HG03095 (cell line): ENCODE measurements around the gene ABLIM3.
"Not testable (repeated sequence)": the region's sequence is repeated elsewhere in the genome, so short reads cannot be mapped to it uniquely, and the experiment has no call there.

Source experiments
- ATAC-seq: cut with Tn5 transposase; IDR thresholded peaks from one replicate; pipeline ENCODE4 v1.9.1; 2021; ENCODE audit warnings: moderate library complexity; ENCODE audit not compliant: unreplicated experiment

Gene ABLIM3

DNA sequence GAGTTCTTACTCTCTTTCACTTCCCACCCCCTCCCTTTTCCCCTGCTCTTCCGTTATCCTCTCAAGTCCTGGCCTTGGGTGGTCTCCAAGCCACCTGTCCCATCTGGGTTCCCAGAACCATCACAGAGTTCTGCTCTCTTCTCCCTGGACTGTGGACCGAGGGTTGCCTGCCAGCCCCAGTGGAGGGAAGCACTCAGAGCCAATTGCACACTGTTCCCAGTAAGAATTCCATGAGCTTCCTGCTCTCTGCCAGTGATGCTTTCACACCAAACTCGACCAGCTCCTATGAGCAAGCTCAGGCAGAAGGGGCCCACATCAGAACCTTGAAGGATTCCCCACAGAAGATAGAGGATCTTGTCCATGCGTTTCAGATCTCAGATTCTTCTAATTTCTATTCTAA, 110.3 kb downstream of the ABLIM3 start:
- no peak for ATAC-seq

- ATAC-seq: no peak
Observed at GRCh38 chr5:149254506-149254905, 113.2 kb downstream of the ABLIM3 start.

- no peak for ATAC-seq
Observed at GRCh38 chr5:149256451-149256850, 115.2 kb downstream of the ABLIM3 start.

DNA sequence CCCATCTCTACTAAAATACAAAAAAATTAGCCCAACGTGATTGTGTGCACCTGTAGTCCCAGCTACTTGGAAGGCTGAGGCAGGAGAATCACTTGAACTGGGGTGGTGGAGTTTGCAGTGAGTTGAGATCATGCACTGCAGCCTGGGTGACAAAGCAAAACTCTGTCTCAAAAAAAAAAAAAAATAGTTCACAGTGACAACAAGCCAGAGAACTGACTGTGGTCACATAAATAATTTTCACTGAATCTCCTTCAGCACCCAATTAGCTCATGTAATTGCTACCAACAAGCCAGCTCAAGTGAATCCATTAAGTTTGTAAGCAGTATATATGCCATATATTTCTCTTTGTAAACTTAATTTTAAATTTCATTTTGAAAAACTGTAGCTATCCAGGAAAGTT, 115.8 kb downstream of the ABLIM3 start:
- ATAC-seq: no peak

DNA sequence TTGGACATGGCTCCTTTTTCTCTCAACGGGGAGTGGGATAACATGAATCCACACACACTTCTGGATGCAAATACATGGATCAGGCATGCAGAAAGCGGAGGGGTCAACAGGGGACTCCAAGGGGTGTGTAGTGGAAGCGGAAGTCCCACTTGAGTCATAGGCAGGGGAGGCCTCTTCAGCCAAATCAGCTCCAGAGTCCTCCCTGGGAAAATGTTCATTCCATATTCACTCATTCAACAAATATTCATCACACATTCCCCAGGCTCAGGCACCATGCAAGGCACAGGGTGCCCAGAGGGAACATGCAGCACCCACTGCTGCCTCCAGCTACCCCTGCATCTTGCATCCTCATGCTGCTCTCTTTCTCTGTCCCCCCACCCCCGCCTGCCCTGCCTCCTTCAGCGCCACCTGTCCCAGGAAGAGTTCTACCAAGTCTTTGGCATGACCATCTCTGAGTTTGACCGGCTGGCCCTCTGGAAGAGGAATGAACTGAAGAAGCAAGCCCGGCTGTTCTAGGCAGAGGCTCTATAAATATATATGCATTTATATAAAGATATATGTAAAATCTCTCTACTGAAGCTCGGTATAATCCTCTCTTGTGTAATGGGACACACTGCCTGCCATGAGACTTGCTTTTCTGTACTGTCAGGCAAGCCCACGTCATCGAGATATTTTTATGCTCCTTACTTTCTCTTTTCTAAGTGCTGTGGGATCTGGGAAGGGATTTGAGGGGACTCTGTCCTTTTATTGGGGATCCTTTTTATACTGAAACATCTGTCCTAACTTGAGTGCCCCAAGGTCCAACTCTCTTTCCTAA, 116.8 kb downstream of the ABLIM3 start:
- ATAC-seq: no peak

- no peak for ATAC-seq
Observed at GRCh38 chr5:149260761-149261160, 119.5 kb downstream of the ABLIM3 start.

GRCh38 chr5:149261246-149261645, 120.0 kb downstream of the ABLIM3 start:
- ATAC-seq: no peak

DNA sequence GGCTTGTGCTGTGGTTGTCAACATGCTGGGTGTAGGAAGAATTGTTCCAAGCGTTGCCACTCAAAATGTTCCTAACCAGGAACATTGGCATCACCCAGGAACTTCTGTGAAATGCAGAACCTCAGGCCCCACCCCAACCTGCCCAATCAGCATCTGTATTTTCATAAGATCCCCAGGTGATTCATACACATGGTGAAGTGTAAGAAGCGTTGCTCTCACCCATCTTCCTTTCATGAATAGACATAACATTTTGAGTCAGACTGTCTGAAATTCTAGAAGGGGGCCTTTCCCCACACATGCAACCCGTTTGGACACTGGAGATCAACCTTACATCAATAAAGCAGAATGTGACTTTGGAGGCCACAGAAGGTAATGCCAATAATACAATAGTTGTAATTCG, 121.0 kb downstream of the ABLIM3 start:
- ATAC-seq: no peak

DNA sequence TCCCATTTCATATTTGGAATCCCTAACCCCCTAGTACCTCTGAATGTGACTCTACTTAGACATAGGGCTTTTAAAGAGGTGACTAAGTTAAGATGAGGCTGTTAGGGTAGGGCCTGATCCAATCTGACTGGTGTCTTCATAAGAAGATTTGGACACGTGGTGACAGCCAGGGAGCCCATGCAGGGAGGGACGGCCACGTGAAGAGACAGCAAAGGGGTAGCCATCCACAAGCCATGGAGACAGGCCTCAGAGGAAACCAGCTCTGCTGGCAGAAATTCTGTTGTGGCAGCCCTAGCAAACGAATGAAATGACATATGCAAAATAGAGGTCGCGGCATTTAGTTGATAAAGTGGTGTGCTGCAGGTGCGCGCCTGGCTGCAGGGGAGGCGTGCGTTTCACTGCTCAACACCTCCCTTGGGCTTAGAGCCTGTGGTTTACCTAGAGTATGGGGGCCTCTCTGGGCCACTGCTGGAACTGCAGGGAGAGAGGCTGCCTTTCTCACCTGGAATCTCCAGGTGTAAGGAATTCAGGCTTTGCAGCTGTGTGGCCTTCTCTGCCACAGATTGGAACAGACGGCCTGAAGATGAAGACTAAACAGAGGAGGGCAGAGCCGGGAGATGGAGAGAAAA, 123.3 kb downstream of the ABLIM3 start:
- peak; percentile 73 for ATAC-seq

DNA sequence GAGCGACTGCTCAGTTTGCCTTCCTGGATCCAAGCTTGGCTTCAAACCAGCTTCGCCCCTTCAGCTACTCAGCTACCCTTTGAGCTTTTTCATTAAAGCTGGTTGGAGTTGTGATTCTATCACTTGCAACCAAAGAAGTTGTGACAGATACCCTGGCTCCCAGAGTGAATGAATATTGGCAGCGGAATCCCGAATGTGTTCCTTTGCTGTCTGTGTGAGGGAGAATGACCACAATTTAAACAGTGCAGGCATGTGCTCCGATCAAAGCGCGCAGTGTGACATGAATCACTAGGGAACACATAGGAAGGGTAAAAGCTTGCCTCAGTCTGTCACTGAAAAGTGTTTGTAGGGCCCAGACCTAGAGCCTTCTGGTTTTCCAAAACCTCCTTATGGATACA, 123.8 kb downstream of the ABLIM3 start:
- no peak for ATAC-seq

DNA sequence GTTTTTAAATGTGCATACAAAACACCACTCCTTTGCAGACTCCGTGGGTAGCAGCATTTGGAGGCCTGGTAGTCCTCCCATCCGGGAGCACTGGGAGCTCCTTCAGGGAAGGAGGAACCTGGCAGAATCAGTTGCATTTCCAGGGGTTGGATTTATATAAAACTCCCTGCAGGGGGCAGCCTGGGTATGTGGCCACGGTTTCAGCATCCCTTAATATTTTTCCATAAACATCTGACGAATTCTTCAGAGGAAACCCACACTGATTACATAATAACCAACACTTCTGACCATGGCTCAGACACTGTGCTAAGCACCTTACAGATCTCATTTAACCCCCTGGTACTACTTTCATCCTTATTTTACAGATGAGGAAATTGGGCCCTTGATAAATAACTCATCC, 124.3 kb downstream of the ABLIM3 start:
- no peak for ATAC-seq

GRCh38 chr5:149267241-149267973, 126.1 kb downstream of the ABLIM3 start:
- no peak for ATAC-seq

- ATAC-seq: no peak
Observed at GRCh38 chr5:149268928-149269557, 127.8 kb downstream of the ABLIM3 start.

DNA sequence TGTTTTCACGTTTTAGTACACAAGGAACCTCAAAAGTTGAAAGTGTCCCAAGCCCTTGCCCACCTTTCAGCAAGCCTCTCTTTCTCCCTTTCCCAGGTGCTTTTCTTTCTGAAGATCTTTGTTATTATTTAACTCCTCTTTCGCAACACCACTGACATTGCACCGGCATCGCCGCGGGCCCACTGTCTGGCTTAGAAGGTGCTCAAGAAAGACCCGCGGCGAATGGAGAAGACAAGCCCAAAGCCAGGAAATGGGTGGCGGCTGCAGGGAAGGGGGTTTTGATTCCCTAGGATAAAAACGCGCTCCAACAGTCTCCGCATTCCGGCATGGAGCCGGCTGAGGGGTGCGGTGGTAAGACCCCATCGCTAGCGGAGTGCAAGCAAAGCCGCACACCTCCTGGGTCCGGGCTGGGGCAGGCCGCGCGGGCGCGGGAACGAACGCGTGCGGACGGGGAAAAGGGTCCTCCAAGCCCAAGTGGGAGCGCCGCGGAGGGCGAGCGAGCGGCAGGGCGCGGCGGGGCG, 130.0 kb downstream of the ABLIM3 start:
- ATAC-seq: no peak

DNA sequence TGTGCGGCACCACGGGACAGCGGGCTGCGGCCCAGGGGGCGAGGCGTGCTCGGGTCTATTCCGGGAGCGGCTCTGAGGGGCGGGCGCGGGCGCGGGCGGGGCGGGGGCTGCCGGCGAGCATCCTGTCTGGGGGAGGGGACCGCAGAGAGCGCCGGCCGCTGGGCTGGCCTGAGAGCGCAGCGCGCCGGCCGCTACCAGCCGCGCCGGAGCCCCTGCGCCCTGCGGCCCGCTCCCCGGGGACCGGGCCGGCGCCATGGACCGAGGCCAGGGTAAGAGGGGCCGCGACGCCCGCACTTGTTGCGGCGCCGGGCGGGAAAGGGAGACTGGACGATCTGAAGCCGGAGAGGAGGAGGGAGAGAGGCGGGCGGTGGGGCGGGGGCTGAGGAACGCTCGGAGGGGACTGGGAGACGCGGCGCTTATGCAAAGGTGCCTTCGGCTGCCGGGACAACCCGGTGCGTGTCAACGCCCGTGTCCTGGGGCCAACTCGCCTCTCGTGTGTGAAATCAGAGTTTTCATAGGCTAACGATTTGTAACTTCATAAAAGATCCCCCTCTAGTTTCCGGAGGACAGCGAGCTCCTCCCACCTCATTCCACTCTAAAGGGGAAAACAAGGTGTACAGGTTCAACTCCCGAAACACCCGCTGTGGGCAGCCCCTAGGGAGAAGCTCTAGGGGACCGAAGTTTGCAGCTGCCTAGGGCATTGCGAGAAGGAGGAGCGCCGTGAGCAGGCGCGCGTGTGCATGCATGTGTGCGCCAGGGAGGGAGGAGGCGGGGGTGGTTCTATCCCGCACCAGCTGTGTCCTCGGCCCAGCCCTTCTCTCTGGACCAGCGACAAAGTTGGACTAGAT, 130.6 kb downstream of the ABLIM3 start, which contains the start of gene AFAP1L1:
TSS of gene AFAP1L1 (plus strand) at position 144 of the 848 bp plus-strand sequence. CDS start at position 254, 110 bp downstream.
- ATAC-seq: no peak

DNA sequence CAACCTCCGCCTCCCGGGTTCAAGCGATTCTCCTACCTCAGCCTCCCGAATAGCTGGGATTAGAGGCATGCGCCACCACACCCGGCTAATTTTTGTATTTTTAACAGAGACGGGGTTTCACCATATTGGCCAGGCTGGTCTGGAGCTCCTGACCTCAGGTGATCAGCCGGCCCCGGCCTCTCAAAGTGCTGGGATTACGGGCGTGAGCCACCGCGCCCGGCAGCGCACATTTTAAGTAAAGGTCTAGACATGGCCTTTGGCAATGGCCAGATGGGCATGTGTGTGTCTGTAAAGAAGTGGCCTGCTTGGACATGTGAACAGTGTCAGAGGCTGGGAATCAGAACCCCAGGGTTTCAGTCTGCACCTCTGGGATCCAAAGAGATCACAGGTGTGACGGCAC, 131.5 kb downstream of the ABLIM3 start:
- ATAC-seq: not testable (repeated sequence)

GRCh38 chr5:149273237-149273636, 131.9 kb downstream of the ABLIM3 start:
- no peak for ATAC-seq

DNA sequence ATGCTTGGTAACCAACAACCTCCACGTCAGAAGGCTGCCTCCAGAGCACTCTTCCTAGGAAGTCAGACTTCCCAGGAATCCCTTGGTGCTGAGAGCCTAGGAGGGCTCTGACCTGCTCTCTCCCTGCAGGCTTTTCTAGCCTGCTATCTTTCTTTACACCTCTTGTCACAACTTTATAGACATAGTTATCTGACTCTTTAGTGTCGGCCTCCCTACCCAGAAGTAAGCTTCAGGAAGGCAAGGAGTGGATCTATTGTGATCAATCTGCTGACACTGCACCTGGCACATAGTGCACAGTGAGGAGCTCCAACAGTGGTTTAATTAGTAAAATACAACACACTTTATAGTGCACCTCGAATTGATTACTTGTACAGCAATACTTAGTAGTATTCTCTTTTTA, 132.7 kb downstream of the ABLIM3 start:
- ATAC-seq: no peak

- ATAC-seq: no peak
Observed at GRCh38 chr5:149274939-149275338, 133.6 kb downstream of the ABLIM3 start.

GRCh38 chr5:149277801-149278200, 136.5 kb downstream of the ABLIM3 start:
- ATAC-seq: no peak
